DMS53 treated with DMSO at 0.1 percent for 48 hours (cell line): Measurements from ENCODE around the gene PDGFC.

ENCODE experiments used
- DNase-seq: peaks from one replicate; lab custom pipeline; 2025; ENCODE audit not compliant: unreplicated experiment; lab: John Stamatoyannopoulos, UW

Gene PDGFC

GRCh38 chr4:156790866-156791265, 180.7 kb downstream of the PDGFC start:
- DNase-seq: no peak

GRCh38 chr4:156788782-156789181, 182.8 kb downstream of the PDGFC start:
- DNase-seq: no peak

- no peak for DNase-seq
Measured at GRCh38 chr4:156786713-156787112, 184.9 kb downstream of the PDGFC start.

GRCh38 chr4:156784970-156785369, 186.6 kb downstream of the PDGFC start:
- DNase-seq: no peak

GRCh38 chr4:156783966-156784365, 187.6 kb downstream of the PDGFC start:
- DNase-seq: no peak

- DNase-seq: no peak
Measured at GRCh38 chr4:156782491-156782890, 189.1 kb downstream of the PDGFC start.

- DNase-seq: no peak
Measured at GRCh38 chr4:156781852-156782251, 189.7 kb downstream of the PDGFC start.

GRCh38 chr4:156779774-156780173, 191.8 kb downstream of the PDGFC start:
- DNase-seq: no peak

- no peak for DNase-seq
Measured at GRCh38 chr4:156779042-156779441, 192.6 kb downstream of the PDGFC start.

GRCh38 chr4:156778606-156779005, 193.0 kb downstream of the PDGFC start:
- DNase-seq: no peak

GRCh38 chr4:156778093-156778492, 193.5 kb downstream of the PDGFC start:
- no peak for DNase-seq

- no peak for DNase-seq
Measured at GRCh38 chr4:156775813-156776212, 195.8 kb downstream of the PDGFC start.

GRCh38 chr4:156774422-156774821, 197.2 kb downstream of the PDGFC start:
- DNase-seq: no peak

GRCh38 chr4:156773648-156774357, 197.8 kb downstream of the PDGFC start:
- no peak for DNase-seq

GRCh38 chr4:156771171-156771837, 200.3 kb downstream of the PDGFC start:
- peak; percentile 7 for DNase-seq

GRCh38 chr4:156770140-156770539, 201.5 kb downstream of the PDGFC start:
- no peak for DNase-seq

GRCh38 chr4:156767911-156768415, 203.6 kb downstream of the PDGFC start:
- no peak for DNase-seq

- DNase-seq: no peak
Measured at GRCh38 chr4:156766846-156767245, 204.8 kb downstream of the PDGFC start.

GRCh38 chr4:156765277-156765676, 206.3 kb downstream of the PDGFC start:
- DNase-seq: no peak

GRCh38 chr4:156764846-156765245, 206.8 kb downstream of the PDGFC start:
- DNase-seq: no peak

GRCh38 chr4:156764145-156764544, 207.5 kb downstream of the PDGFC start:
- DNase-seq: no peak

- DNase-seq: no peak
Measured at GRCh38 chr4:156763511-156763910, 208.1 kb downstream of the PDGFC start.
